PFSK-1 (cell line): Measurements from ENCODE around the gene PGAP3.

Source experiments
- FOXP2 ChIP-seq: optimal IDR thresholded peaks from 2 replicates; pipeline ENCODE3; 2011; ENCODE audit warnings: borderline replicate concordance, control low read depth, inconsistent platforms; ENCODE audit not compliant: insufficient read depth; ENCODE audit errors: extremely low read length, extremely low read depth
- POLR2AphosphoS5 ChIP-seq: IDR thresholded peaks from 2 replicates; pipeline ENCODE4 v1.6.1; 2012; ENCODE audit warnings: low read depth, mild to moderate bottlenecking, control low read depth, low read length, moderate library complexity
- SIN3A ChIP-seq: IDR thresholded peaks from 2 replicates; pipeline ENCODE4 v1.6.1; 2012; ENCODE audit warnings: mild to moderate bottlenecking, low read length, moderate library complexity, borderline replicate concordance; ENCODE audit not compliant: insufficient read depth
- TAF1 ChIP-seq: IDR thresholded peaks from 2 replicates; pipeline ENCODE4 v1.6.1; 2012; ENCODE audit warnings: low read length, control low read depth, borderline replicate concordance; ENCODE audit not compliant: insufficient read depth
- TF ChIP-seq, protein P1 (sequence below), 2 experiments: IDR thresholded peaks; 2 replicates each; pipeline versions ENCODE4 v1.6.1 to v1.8.0; 2011 to 2012; ENCODE audit warnings: low read depth in 2 of 2, low read length in 2 of 2, control low read depth in 1 of 2, inconsistent platforms in 1 of 2, mild to moderate bottlenecking in 1 of 2, moderate library complexity in 1 of 2; ENCODE audit not compliant: insufficient read depth in 1 of 2

The PGAP3 gene

DNA sequence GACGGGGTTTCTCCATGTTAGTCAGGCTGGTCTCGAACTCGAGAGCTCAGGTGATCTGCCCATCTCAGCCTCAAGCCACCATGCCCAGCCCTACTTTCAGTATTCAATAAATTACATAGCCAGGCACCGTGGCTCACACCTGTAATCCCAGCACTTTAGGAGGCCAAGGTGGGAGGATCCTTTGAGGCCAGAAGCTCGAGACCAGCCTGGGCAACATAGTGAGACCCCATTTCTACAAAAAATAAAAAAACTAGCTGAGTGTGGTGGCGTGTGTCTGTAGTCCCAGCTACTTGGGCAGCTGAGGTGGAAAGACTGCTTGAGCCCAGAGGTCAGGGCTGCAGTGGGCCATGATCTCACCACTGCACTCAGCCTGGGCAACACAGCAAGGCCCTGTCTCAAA, 34.2 kb upstream of the PGAP3 start:
- TF ChIP-seq POLR2AphosphoS5, result no peak
- TF ChIP-seq, protein P1, sequence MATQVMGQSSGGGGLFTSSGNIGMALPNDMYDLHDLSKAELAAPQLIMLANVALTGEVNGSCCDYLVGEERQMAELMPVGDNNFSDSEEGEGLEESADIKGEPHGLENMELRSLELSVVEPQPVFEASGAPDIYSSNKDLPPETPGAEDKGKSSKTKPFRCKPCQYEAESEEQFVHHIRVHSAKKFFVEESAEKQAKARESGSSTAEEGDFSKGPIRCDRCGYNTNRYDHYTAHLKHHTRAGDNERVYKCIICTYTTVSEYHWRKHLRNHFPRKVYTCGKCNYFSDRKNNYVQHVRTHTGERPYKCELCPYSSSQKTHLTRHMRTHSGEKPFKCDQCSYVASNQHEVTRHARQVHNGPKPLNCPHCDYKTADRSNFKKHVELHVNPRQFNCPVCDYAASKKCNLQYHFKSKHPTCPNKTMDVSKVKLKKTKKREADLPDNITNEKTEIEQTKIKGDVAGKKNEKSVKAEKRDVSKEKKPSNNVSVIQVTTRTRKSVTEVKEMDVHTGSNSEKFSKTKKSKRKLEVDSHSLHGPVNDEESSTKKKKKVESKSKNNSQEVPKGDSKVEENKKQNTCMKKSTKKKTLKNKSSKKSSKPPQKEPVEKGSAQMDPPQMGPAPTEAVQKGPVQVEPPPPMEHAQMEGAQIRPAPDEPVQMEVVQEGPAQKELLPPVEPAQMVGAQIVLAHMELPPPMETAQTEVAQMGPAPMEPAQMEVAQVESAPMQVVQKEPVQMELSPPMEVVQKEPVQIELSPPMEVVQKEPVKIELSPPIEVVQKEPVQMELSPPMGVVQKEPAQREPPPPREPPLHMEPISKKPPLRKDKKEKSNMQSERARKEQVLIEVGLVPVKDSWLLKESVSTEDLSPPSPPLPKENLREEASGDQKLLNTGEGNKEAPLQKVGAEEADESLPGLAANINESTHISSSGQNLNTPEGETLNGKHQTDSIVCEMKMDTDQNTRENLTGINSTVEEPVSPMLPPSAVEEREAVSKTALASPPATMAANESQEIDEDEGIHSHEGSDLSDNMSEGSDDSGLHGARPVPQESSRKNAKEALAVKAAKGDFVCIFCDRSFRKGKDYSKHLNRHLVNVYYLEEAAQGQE (IDR thresholded peaks at IDR 0.05; ENCODE audit: insufficient read depth in 1 of 2, low read depth in 2 of 2, low read length in 2 of 2), result no peak
- no peak for TF ChIP-seq SIN3A
- TF ChIP-seq TAF1, result no peak
- no peak for TF ChIP-seq FOXP2

DNA sequence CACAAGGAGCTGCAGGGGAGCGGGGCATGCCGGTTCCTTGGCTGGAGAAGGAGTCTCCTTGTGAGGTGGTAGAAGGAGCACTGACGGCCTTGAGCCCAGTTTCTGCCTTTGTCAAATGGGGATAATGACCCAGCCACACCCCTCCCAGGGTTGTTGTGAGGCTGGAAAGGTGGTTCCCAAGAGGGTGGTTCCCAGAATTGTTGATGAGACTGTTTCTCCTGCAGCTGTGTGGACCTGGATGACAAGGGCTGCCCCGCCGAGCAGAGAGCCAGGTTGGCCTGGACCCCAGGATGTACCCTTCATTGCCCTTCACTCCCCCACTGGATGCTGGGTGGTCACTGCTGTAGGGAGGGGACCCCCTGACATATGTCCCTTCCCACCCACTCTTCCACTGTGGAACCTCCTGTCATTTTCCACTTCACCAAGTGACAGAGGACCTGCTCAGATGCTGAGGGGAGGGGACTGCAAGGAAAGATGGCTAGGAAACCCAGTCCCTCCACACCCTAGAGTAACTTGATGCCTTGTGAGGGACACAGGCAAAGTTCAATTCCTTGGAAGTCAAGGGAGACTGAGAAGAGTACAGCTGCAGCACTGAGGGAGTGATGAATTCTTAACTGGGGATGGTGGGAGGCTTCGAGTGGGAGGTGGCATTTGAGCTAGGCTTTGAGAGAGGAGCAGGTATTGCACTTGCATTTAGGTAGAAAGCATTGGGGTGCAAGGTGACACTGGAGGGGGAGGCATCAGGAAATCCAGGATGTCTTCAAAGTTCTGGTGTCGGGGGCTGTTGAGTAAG, 31.9 kb upstream of the PGAP3 start:
- no peak for TF ChIP-seq POLR2AphosphoS5
- TF ChIP-seq SIN3A, result no peak
- TF ChIP-seq, protein P1 (IDR thresholded peaks at IDR 0.05; ENCODE audit: insufficient read depth in 1 of 2, low read depth in 2 of 2, low read length in 2 of 2), result no peak
- TF ChIP-seq FOXP2, result no peak

DNA sequence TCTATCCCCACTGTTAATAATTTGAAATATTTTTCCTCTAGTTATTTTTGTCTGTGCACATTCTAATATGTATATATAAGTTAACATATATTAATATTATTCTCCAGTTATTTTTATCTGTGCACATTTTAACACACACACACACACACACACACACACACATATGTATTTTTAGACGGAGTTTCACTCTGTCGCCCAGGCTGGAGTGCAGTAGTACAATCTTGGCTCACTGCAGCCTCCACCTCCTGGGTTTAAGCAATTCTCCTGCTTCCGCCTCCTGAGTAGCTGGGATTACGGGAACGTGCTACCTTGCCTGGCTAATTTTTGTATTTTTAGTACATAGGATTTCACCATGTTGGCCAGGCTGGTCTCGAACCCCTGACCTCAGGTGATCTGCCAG, 29.8 kb upstream of the PGAP3 start:
- TF ChIP-seq, protein P1 (IDR thresholded peaks at IDR 0.05; ENCODE audit: insufficient read depth in 1 of 2, low read depth in 2 of 2, low read length in 2 of 2), result no peak
- TF ChIP-seq TAF1 (no peak), POLR2AphosphoS5 (no peak), SIN3A (no peak)

DNA sequence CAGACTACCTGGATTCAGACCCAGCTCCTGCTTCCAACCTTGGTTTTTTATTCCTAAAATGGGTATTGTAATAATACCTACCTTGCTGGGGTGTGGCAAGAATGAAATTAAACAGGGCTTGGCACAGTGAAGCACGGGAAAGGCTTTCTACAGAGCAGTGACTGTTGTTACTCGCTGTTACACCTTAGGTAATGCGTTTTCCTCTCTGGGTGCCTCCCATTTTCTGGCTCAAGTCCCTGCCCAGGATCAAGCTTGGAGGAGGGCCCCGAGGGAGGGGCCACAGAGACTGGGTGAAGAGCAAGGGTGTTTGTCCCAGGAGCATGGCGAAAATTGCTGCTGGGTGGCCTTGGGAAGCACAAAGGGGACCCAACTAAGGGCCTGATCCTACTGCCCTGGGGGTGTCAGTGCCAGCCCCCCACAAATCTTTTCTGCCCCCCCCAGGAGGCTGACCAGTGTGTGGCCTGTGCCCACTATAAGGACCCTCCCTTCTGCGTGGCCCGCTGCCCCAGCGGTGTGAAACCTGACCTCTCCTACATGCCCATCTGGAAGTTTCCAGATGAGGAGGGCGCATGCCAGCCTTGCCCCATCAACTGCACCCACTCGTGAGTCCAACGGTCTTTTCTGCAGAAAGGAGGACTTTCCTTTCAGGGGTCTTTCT, 29.2 kb upstream of the PGAP3 start:
- TF ChIP-seq TAF1 (no peak), FOXP2 (no peak), POLR2AphosphoS5 (no peak), SIN3A (no peak)
- TF ChIP-seq, protein P1 (IDR thresholded peaks at IDR 0.05; ENCODE audit: insufficient read depth in 1 of 2, low read depth in 2 of 2, low read length in 2 of 2), result no peak
